HEK293 (cell line): Measurements from ENCODE around the gene MRPL46.

Experiments
- CTCF ChIA-PET: fragments of 350-600 bp; formaldehyde crosslinking; extraction: SDS; loops from one replicate; lab custom pipeline; 2021; ENCODE audit warnings: antibody characterized with exemption; lab: Yijun Ruan, JAX
- POLR2A ChIA-PET: fragments of 300-600 bp; formaldehyde crosslinking; extraction: SDS; loops from one replicate; lab custom pipeline; 2020; ENCODE audit warnings: antibody characterized with exemption, inconsistent platforms; lab: Yijun Ruan, JAX
- H3K27ac ChIP-seq: fragments of 200-500 bp; sonication (Bioruptor generic); 2 replicates; pipeline ENCODE4 v1.5.1; 2014; ENCODE audit warnings: low read depth, low read length, control low read depth, inconsistent platforms; ENCODE audit errors: extremely low read depth
- H3K36me3 ChIP-seq, 2 experiments: fragments of 200-500 bp in 1 of 2; sonication (Bioruptor generic) in 1 of 2; 1 replicate in 1 of 2; 2 replicates in 1 of 2; pipeline ENCODE4 v1.5.1; 2014 to 2017; ENCODE audit warnings: inconsistent platforms in 2 of 2, low read length in 2 of 2; ENCODE audit not compliant: control insufficient read depth in 2 of 2, insufficient read depth in 1 of 2
- H3K4me1 ChIP-seq: fragments of 200-500 bp; sonication (Bioruptor generic); 2 replicates; pipeline ENCODE4 v1.5.1; 2014; ENCODE audit warnings: mild to moderate bottlenecking, low read length, inconsistent platforms; ENCODE audit not compliant: control insufficient read depth, insufficient read depth
- H3K4me3 ChIP-seq: 2 replicates; pipeline ENCODE4 v1.5.1; 2011; ENCODE audit warnings: low read depth, mild to moderate bottlenecking, control low read depth, low read length, moderate library complexity
- H3K9me3 ChIP-seq: fragments of 200-500 bp; sonication (Bioruptor generic); 2 replicates; pipeline ENCODE4 v1.5.1; 2014; ENCODE audit warnings: low read depth, low read length, inconsistent platforms; ENCODE audit not compliant: control insufficient read depth, insufficient read depth
- HOXC10 ChIP-seq: sonication (generic); formaldehyde crosslinking; IDR thresholded peaks from 2 replicates; pipeline ENCODE4 v1.8.1; 2023; ENCODE audit warnings: mild to moderate bottlenecking, missing genetic modification reagents
- KLF10 ChIP-seq: fragments of 450-650 bp; IDR thresholded peaks from 2 replicates; pipeline ENCODE4 v1.5.1; 2018; ENCODE audit warnings: missing biosample characterization, mild to moderate bottlenecking, missing genetic modification characterization
- RBAK ChIP-seq: fragments of 450-650 bp; formaldehyde crosslinking; IDR thresholded peaks from 2 replicates; pipeline ENCODE4 v1.5.1; 2016; ENCODE audit warnings: missing biosample characterization, missing genetic modification characterization
- SALL2 ChIP-seq: fragments of 450-650 bp; formaldehyde crosslinking; IDR thresholded peaks from 2 replicates; pipeline ENCODE4 v1.5.0; 2017; ENCODE audit warnings: missing biosample characterization, mild to moderate bottlenecking, missing genetic modification characterization, borderline replicate concordance
- TCF7L2 ChIP-seq: IDR thresholded peaks from 2 replicates; pipeline ENCODE4 v1.6.1; 2011; ENCODE audit warnings: low read depth, mild to moderate bottlenecking, inconsistent platforms, low read length, moderate library complexity, borderline replicate concordance
- WT1 ChIP-seq: fragments of 450-650 bp; formaldehyde crosslinking; IDR thresholded peaks from 2 replicates; pipeline ENCODE4 v1.5.1; 2016; ENCODE audit warnings: missing biosample characterization, missing genetic modification characterization
- ZBTB17 ChIP-seq: fragments of 450-650 bp; formaldehyde crosslinking; IDR thresholded peaks from 2 replicates; pipeline ENCODE4 v1.5.1; 2016; ENCODE audit warnings: missing biosample characterization, missing genetic modification characterization
- ZBTB21 ChIP-seq: fragments of 450-650 bp; formaldehyde crosslinking; IDR thresholded peaks from 2 replicates; pipeline ENCODE4 v1.5.1; 2017; ENCODE audit warnings: missing biosample characterization, missing genetic modification characterization
- ZBTB8A ChIP-seq: fragments of 450-650 bp; formaldehyde crosslinking; IDR thresholded peaks from 2 replicates; pipeline ENCODE4 v1.5.1; 2016; ENCODE audit warnings: missing biosample characterization, missing genetic modification characterization
- ZNF112 ChIP-seq: fragments of 450-650 bp; formaldehyde crosslinking; IDR thresholded peaks from 2 replicates; pipeline ENCODE4 v1.5.0; 2017; ENCODE audit warnings: missing biosample characterization, missing genetic modification characterization
- ZNF19 ChIP-seq: fragments of 450-650 bp; formaldehyde crosslinking; IDR thresholded peaks from 2 replicates; pipeline ENCODE4; 2016; ENCODE audit warnings: missing biosample characterization, missing genetic modification characterization, low read depth
- ZNF274 ChIP-seq, 2 experiments: fragments of 200-500 bp in 1 of 2; fragments of 450-650 bp in 1 of 2; sonication (Bioruptor generic) in 1 of 2; formaldehyde crosslinking in 1 of 2; IDR thresholded peaks; 2 replicates each; pipeline versions ENCODE4 v1.5.1 to v1.6.1; 2014 to 2016; ENCODE audit warnings: borderline replicate concordance in 1 of 2, inconsistent platforms in 1 of 2, low read length in 1 of 2, missing biosample characterization in 1 of 2, missing genetic modification characterization in 1 of 2
- ZNF404 ChIP-seq: fragments of 450-650 bp; formaldehyde crosslinking; IDR thresholded peaks from 2 replicates; pipeline ENCODE4 v1.5.1; 2017; ENCODE audit warnings: missing biosample characterization, missing genetic modification characterization
- ZNF423 ChIP-seq: fragments of 450-650 bp; formaldehyde crosslinking; IDR thresholded peaks from 2 replicates; pipeline ENCODE4 v1.5.1; 2016; ENCODE audit warnings: missing biosample characterization, missing genetic modification characterization
- ZNF48 ChIP-seq: fragments of 450-650 bp; formaldehyde crosslinking; IDR thresholded peaks from 2 replicates; pipeline ENCODE4 v1.5.1; 2016; ENCODE audit warnings: missing biosample characterization, missing genetic modification characterization
- ZNF561 ChIP-seq: fragments of 450-650 bp; IDR thresholded peaks from 2 replicates; pipeline ENCODE4 v1.5.1; 2018; ENCODE audit warnings: missing biosample characterization, missing genetic modification characterization, borderline replicate concordance
- ZNF596 ChIP-seq: fragments of 450-650 bp; IDR thresholded peaks from 2 replicates; pipeline ENCODE4 v1.5.0; 2018; ENCODE audit warnings: missing biosample characterization, mild to moderate bottlenecking, missing genetic modification characterization, moderate library complexity
- ZNF610 ChIP-seq: fragments of 450-650 bp; formaldehyde crosslinking; IDR thresholded peaks from 2 replicates; pipeline ENCODE4 v1.5.1; 2016; ENCODE audit warnings: missing biosample characterization, missing genetic modification characterization, borderline replicate concordance
- ZNF660 ChIP-seq: fragments of 450-650 bp; IDR thresholded peaks from 2 replicates; pipeline ENCODE4 v1.5.1; 2018; ENCODE audit warnings: missing biosample characterization, mild to moderate bottlenecking, missing genetic modification characterization
- ZSCAN30 ChIP-seq: fragments of 450-650 bp; IDR thresholded peaks from 2 replicates; pipeline ENCODE4 v1.5.1; 2018; ENCODE audit warnings: missing biosample characterization, mild to moderate bottlenecking, missing genetic modification characterization, moderate library complexity
- TF ChIP-seq, protein P1 (sequence below): fragments of 450-650 bp; formaldehyde crosslinking; IDR thresholded peaks from 2 replicates; pipeline ENCODE4 v1.5.1; 2016; ENCODE audit warnings: missing biosample characterization, missing genetic modification characterization, borderline replicate concordance
- TF ChIP-seq, protein P2 (sequence below): fragments of 450-650 bp; formaldehyde crosslinking; IDR thresholded peaks from 2 replicates; pipeline ENCODE4 v1.5.1; 2017; ENCODE audit warnings: missing biosample characterization, missing genetic modification characterization
- TF ChIP-seq, protein P3 (sequence below): fragments of 450-650 bp; formaldehyde crosslinking; IDR thresholded peaks from 2 replicates; pipeline ENCODE4 v1.5.0; 2017; ENCODE audit warnings: missing biosample characterization, missing genetic modification characterization, borderline replicate concordance
- TF ChIP-seq, protein P4 (sequence below): fragments of 450-650 bp; formaldehyde crosslinking; IDR thresholded peaks from 2 replicates; pipeline ENCODE4 v1.5.1; 2017; ENCODE audit warnings: missing biosample characterization, missing genetic modification characterization
- TF ChIP-seq, protein P5 (sequence below): fragments of 450-650 bp; formaldehyde crosslinking; IDR thresholded peaks from 2 replicates; pipeline ENCODE4 v1.5.1; 2016; ENCODE audit warnings: missing biosample characterization, missing genetic modification characterization, borderline replicate concordance

The MRPL46 gene

DNA sequence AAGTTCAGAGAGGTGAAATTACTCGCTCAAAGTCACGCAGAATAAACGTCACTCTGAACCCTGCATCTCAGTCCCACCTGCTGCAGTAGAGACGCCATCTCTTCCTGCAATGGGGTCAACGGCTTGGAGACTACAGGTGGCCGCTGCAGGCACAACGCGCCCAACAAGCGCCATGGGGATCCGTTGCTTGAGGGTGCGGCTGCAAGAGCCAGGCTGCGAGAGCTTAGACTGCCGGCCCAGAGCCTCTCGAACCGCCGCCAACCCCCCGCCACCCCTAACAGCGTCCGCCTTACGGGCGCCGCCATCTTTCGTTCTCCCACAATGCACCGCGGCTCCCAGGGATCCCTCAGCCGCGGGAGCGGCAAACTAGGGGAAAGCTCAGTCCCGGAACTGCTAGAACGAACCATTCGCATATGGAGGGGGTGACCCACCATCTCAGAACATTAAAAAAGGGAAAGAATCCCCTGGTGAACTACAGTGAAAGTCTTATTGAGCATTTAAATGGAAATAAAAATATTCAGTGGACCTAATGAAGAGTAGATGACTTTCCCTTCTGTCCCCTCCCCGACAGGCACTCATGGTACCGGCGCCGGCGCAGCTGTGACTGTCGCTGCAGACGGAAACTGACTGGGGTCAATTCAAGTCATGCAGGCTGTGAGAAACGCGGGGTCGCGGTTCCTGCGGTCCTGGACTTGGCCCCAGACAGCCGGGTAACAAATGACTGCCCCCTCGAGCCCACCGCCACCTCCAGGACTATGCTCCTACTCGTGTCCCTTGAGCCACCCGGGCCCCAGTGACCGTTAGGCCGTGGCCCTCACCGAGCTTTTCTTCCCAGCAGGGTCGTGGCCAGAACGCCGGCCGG, at the start of gene MRPL46, which contains the start of gene MRPS11:
TSS of gene MRPL46 (minus strand) at position 316 of the 862 bp plus-strand sequence. CDS start at position 305, 11 bp downstream.
TSS of gene MRPS11 (plus strand) at position 636 of the 862 bp plus-strand sequence. CDS start at position 646, 10 bp downstream.
- H3K27ac ChIP-seq: peak within 1 kb of the TSS; percentile 83
- ChIA-PET CTCF (interaction anchor here (0.6 to 3.5 kb wide), 9 partner anchors 12 to 924 kb away, joined by 3 to 22 read pairs (median 4); no protein-coding TSS in a partner anchor), POLR2A (interaction anchor here (0.5 to 2.7 kb wide), 18 partner anchors 11 to 777 kb away, joined by 3 to 19 read pairs (median 4); partner anchors contain the start of genes AEN and ISG20)
- H3K36me3 ChIP-seq: peaks cover 31 to 68% of the 10 kb centered on the region in 2 experiments
- peaks cover 4% of the 10 kb centered on the region; the same call in 1 of the 2 replicates for H3K4me1 ChIP-seq
- H3K9me3 ChIP-seq: no peaks in the 10 kb centered on the region
- H3K4me3 ChIP-seq: peak within 1 kb of the TSS; percentile 96
- no peak for TF ChIP-seq ZBTB21
- no peak for TF ChIP-seq ZNF48 (tag by site-specific recombination)
- TF ChIP-seq, protein P1, sequence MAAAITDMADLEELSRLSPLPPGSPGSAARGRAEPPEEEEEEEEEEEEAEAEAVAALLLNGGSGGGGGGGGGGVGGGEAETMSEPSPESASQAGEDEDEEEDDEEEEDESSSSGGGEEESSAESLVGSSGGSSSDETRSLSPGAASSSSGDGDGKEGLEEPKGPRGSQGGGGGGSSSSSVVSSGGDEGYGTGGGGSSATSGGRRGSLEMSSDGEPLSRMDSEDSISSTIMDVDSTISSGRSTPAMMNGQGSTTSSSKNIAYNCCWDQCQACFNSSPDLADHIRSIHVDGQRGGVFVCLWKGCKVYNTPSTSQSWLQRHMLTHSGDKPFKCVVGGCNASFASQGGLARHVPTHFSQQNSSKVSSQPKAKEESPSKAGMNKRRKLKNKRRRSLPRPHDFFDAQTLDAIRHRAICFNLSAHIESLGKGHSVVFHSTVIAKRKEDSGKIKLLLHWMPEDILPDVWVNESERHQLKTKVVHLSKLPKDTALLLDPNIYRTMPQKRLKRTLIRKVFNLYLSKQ (tag by site-specific recombination): no peak
- no peak for TF ChIP-seq ZNF274 (IDR thresholded peaks at IDR 0.05; ENCODE audit: low read length)
- no peak for TF ChIP-seq ZNF274 (tag by site-specific recombination; IDR thresholded peaks at IDR 0.05; ENCODE audit: borderline replicate concordance)
- TF ChIP-seq, protein P2, sequence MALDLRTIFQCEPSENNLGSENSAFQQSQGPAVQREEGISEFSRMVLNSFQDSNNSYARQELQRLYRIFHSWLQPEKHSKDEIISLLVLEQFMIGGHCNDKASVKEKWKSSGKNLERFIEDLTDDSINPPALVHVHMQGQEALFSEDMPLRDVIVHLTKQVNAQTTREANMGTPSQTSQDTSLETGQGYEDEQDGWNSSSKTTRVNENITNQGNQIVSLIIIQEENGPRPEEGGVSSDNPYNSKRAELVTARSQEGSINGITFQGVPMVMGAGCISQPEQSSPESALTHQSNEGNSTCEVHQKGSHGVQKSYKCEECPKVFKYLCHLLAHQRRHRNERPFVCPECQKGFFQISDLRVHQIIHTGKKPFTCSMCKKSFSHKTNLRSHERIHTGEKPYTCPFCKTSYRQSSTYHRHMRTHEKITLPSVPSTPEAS (tag by site-specific recombination): no peak
- peak; percentile 50; the same call in 1 of the 2 replicates for TF ChIP-seq ZSCAN30 (tag by site-specific recombination)
- TF ChIP-seq TCF7L2: 0 out of 2 replicates have a peak, but pooled peaks have one; percentile 50
- TF ChIP-seq, protein P3, sequence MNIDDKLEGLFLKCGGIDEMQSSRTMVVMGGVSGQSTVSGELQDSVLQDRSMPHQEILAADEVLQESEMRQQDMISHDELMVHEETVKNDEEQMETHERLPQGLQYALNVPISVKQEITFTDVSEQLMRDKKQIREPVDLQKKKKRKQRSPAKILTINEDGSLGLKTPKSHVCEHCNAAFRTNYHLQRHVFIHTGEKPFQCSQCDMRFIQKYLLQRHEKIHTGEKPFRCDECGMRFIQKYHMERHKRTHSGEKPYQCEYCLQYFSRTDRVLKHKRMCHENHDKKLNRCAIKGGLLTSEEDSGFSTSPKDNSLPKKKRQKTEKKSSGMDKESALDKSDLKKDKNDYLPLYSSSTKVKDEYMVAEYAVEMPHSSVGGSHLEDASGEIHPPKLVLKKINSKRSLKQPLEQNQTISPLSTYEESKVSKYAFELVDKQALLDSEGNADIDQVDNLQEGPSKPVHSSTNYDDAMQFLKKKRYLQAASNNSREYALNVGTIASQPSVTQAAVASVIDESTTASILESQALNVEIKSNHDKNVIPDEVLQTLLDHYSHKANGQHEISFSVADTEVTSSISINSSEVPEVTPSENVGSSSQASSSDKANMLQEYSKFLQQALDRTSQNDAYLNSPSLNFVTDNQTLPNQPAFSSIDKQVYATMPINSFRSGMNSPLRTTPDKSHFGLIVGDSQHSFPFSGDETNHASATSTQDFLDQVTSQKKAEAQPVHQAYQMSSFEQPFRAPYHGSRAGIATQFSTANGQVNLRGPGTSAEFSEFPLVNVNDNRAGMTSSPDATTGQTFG: no peak
- TF ChIP-seq SALL2: no peak
- no peak for TF ChIP-seq ZNF423
- no peak for TF ChIP-seq ZNF112
- TF ChIP-seq RBAK (tag by site-specific recombination): no peak
- peak; percentile 89 for TF ChIP-seq ZBTB17 (tag by site-specific recombination)
- TF ChIP-seq ZNF561 (tag by site-specific recombination): peak; percentile 77; the same call in 1 of the 2 replicates
- TF ChIP-seq KLF10 (tag by site-specific recombination): 0 out of 2 replicates have a peak, but pooled peaks have one; percentile 39
- no peak for TF ChIP-seq HOXC10 (CRISPR knock-in tag)
- TF ChIP-seq WT1: peak; percentile 25; the same call in 1 of the 2 replicates
- TF ChIP-seq, protein P4, sequence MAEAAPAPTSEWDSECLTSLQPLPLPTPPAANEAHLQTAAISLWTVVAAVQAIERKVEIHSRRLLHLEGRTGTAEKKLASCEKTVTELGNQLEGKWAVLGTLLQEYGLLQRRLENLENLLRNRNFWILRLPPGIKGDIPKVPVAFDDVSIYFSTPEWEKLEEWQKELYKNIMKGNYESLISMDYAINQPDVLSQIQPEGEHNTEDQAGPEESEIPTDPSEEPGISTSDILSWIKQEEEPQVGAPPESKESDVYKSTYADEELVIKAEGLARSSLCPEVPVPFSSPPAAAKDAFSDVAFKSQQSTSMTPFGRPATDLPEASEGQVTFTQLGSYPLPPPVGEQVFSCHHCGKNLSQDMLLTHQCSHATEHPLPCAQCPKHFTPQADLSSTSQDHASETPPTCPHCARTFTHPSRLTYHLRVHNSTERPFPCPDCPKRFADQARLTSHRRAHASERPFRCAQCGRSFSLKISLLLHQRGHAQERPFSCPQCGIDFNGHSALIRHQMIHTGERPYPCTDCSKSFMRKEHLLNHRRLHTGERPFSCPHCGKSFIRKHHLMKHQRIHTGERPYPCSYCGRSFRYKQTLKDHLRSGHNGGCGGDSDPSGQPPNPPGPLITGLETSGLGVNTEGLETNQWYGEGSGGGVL (tag by site-specific recombination): no peak
- TF ChIP-seq, protein P5, sequence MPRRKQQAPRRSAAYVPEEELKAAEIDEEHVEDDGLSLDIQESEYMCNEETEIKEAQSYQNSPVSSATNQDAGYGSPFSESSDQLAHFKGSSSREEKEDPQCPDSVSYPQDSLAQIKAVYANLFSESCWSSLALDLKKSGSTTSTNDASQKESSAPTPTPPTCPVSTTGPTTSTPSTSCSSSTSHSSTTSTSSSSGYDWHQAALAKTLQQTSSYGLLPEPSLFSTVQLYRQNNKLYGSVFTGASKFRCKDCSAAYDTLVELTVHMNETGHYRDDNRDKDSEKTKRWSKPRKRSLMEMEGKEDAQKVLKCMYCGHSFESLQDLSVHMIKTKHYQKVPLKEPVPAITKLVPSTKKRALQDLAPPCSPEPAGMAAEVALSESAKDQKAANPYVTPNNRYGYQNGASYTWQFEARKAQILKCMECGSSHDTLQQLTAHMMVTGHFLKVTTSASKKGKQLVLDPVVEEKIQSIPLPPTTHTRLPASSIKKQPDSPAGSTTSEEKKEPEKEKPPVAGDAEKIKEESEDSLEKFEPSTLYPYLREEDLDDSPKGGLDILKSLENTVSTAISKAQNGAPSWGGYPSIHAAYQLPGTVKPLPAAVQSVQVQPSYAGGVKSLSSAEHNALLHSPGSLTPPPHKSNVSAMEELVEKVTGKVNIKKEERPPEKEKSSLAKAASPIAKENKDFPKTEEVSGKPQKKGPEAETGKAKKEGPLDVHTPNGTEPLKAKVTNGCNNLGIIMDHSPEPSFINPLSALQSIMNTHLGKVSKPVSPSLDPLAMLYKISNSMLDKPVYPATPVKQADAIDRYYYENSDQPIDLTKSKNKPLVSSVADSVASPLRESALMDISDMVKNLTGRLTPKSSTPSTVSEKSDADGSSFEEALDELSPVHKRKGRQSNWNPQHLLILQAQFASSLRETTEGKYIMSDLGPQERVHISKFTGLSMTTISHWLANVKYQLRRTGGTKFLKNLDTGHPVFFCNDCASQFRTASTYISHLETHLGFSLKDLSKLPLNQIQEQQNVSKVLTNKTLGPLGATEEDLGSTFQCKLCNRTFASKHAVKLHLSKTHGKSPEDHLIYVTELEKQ (tag by site-specific recombination): no peak
- peak; percentile 95 for TF ChIP-seq ZNF610 (tag by site-specific recombination)
- no peak for TF ChIP-seq ZNF596 (tag by site-specific recombination)
- no peak for TF ChIP-seq ZNF19
- no peak for TF ChIP-seq ZNF404
- peak; percentile 89 for TF ChIP-seq ZNF660 (tag by site-specific recombination)
- no peak; the same call in 1 of the 2 replicates for TF ChIP-seq ZBTB8A (tag by site-specific recombination)
